Liver (tissue), 3 donors: ENCODE data around the gene KCNA10.

Experiments used
- ATF3 ChIP-seq: IDR thresholded peaks from 2 replicates; pipeline ENCODE4 v1.6.1; 2016; ENCODE audit warnings: antibody characterized with exemption
- CTCF ChIP-seq: fragments of 150-350 bp; IDR thresholded peaks from 2 replicates; pipeline ENCODE4 v1.5.1; 2017; ENCODE audit warnings: improper control_type of control experiment, low read depth, low read length; ENCODE audit not compliant: missing input control
- EGR1 ChIP-seq, 2 donors: IDR thresholded peaks; 2 replicates each; pipeline ENCODE4 v1.6.1; 2016 to 2018; ENCODE audit warnings: antibody characterized with exemption in 2 of 2, low read depth in 2 of 2
- FOXA1 ChIP-seq: IDR thresholded peaks from 2 replicates; pipeline ENCODE4 v1.6.1; 2016; ENCODE audit warnings: antibody characterized with exemption
- GABPA ChIP-seq, 2 donors: IDR thresholded peaks in 1 of 2; conservative IDR thresholded peaks in 1 of 2; 2 replicates each; pipeline ENCODE4 v1.6.1; 2016; ENCODE audit warnings: antibody characterized with exemption in 2 of 2, mild to moderate bottlenecking in 1 of 2, moderate library complexity in 1 of 2
- HNF4G ChIP-seq: IDR thresholded peaks from 2 replicates; pipeline ENCODE4 v1.6.1; 2016; ENCODE audit warnings: antibody characterized with exemption
- JUND ChIP-seq, 2 donors: IDR thresholded peaks; 2 replicates each; pipeline ENCODE4 v1.6.1; 2016; ENCODE audit warnings: antibody characterized with exemption in 2 of 2
- MAX ChIP-seq: IDR thresholded peaks from 2 replicates; pipeline ENCODE4 v1.6.1; 2016; ENCODE audit warnings: antibody characterized with exemption
- RAD21 ChIP-seq, 2 donors: IDR thresholded peaks; 2 replicates each; pipeline ENCODE4 v1.6.1; 2016; ENCODE audit warnings: antibody characterized with exemption in 2 of 2, mild to moderate bottlenecking in 2 of 2
- REST ChIP-seq: IDR thresholded peaks from 2 replicates; pipeline ENCODE4 v1.6.1; 2016; ENCODE audit warnings: antibody characterized with exemption, mild to moderate bottlenecking
- SP1 ChIP-seq: IDR thresholded peaks from 2 replicates; pipeline ENCODE4 v1.6.1; 2018; ENCODE audit warnings: antibody characterized with exemption, mild to moderate bottlenecking
- TAF1 ChIP-seq: conservative IDR thresholded peaks from 2 replicates; pipeline ENCODE4 v1.6.1; 2016; ENCODE audit warnings: antibody characterized with exemption, mild to moderate bottlenecking
- YY1 ChIP-seq: IDR thresholded peaks from 2 replicates; pipeline ENCODE4 v1.6.1; 2016; ENCODE audit warnings: antibody characterized with exemption, mild to moderate bottlenecking
- ZBTB33 ChIP-seq: IDR thresholded peaks from 2 replicates; pipeline ENCODE4 v1.6.1; 2016; ENCODE audit warnings: antibody characterized with exemption
- donor health status: healthy.
- donor health status: healthy.

- TF ChIP-seq JUND (IDR thresholded peaks at IDR 0.05) (no peak), CTCF (no peak), MAX (no peak), YY1 (no peak), RAD21 (IDR thresholded peaks at IDR 0.05) (no peak), SP1 (no peak), TAF1 (no peak), ZBTB33 (no peak), ATF3 (no peak), REST (no peak), FOXA1 (no peak), EGR1 (IDR thresholded peaks at IDR 0.05; ENCODE audit: low read depth in 2 of 2) (no peak), GABPA (IDR thresholded peaks at IDR 0.05 in 1 of 2, conservative IDR thresholded peaks at IDR 0.05 in 1 of 2) (no peak), HNF4G (no peak)
Measured at GRCh38 chr1:110490791-110491451, 28.1 kb downstream of the KCNA10 start.
